ENCODE results near the gene ZNF143.
A peak's percentile ranks its signal among the peaks of the same experiment; 100 is the strongest.
"Not testable (repeated sequence)": the region's sequence is repeated elsewhere in the genome, so short reads cannot be mapped to it uniquely, and the experiment has no call there.

Gene ZNF143

GRCh38 chr11:9460322-9461062, at the start of gene ZNF143:
Gene ZNF143 (plus strand): TSS chr11:9461012. CDS start chr11:9471309, 10,297 bp downstream.
- H3K4me3 ChIP-seq (ENCODE audit: low read depth, low read length), result peak within 1 kb of the TSS; percentile 94

GRCh38 chr11:9428706-9429105, 32.1 kb upstream of the ZNF143 start:
- no peak overlapping the region for H3K4me3 ChIP-seq (ENCODE audit: low read depth, low read length)

GRCh38 chr11:9438611-9439010, 22.2 kb upstream of the ZNF143 start:
- H3K4me3 ChIP-seq (ENCODE audit: low read depth, low read length), result no peak overlapping the region

GRCh38 chr11:9446230-9446629, 14.6 kb upstream of the ZNF143 start:
- no peak overlapping the region for H3K4me3 ChIP-seq (ENCODE audit: low read depth, low read length)

- no peak overlapping the region for H3K4me3 ChIP-seq (ENCODE audit: low read depth, low read length)
Measured at GRCh38 chr11:9448576-9449352, 12.0 kb upstream of the ZNF143 start.

- not testable (repeated sequence) for H3K4me3 ChIP-seq (ENCODE audit: low read depth, low read length)
Measured at GRCh38 chr11:9452023-9452422, 8.8 kb upstream of the ZNF143 start.

GRCh38 chr11:9455722-9456121, 5.1 kb upstream of the ZNF143 start:
- no peak overlapping the region for H3K4me3 ChIP-seq (ENCODE audit: low read depth, low read length)

- peak overlapping the region; percentile 94 for H3K4me3 ChIP-seq (ENCODE audit: low read depth, low read length)
Measured at GRCh38 chr11:9459667-9460321, 1.0 kb upstream of the ZNF143 start.

GRCh38 chr11:9461063-9461759, 399 bp downstream of the ZNF143 start:
- H3K4me3 ChIP-seq (ENCODE audit: low read depth, low read length), result peak overlapping the region; percentile 81

GRCh38 chr11:9461760-9462134, 935 bp downstream of the ZNF143 start:
- peak overlapping the region; percentile 81 for H3K4me3 ChIP-seq (ENCODE audit: low read depth, low read length)

GRCh38 chr11:9462172-9462799, 1.5 kb downstream of the ZNF143 start:
- H3K4me3 ChIP-seq (ENCODE audit: low read depth, low read length), result peak overlapping the region; percentile 81

GRCh38 chr11:9462806-9463537, 2.2 kb downstream of the ZNF143 start:
- H3K4me3 ChIP-seq (ENCODE audit: low read depth, low read length), result no peak overlapping the region

- H3K4me3 ChIP-seq (ENCODE audit: low read depth, low read length), result no peak overlapping the region
Measured at GRCh38 chr11:9470765-9471164, 10.0 kb downstream of the ZNF143 start.

- no peak overlapping the region for H3K4me3 ChIP-seq (ENCODE audit: low read depth, low read length)
Measured at GRCh38 chr11:9473408-9473807, 12.6 kb downstream of the ZNF143 start.

GRCh38 chr11:9479899-9480298, 19.1 kb downstream of the ZNF143 start:
- H3K4me3 ChIP-seq (ENCODE audit: low read depth, low read length), result no peak overlapping the region

- H3K4me3 ChIP-seq (ENCODE audit: low read depth, low read length), result no peak overlapping the region
Measured at GRCh38 chr11:9489080-9489765, 28.4 kb downstream of the ZNF143 start.

- H3K4me3 ChIP-seq (ENCODE audit: low read depth, low read length), result no peak overlapping the region
Measured at GRCh38 chr11:9490376-9490775, 29.6 kb downstream of the ZNF143 start.

- H3K4me3 ChIP-seq (ENCODE audit: low read depth, low read length), result no peak overlapping the region
Measured at GRCh38 chr11:9493492-9493891, 32.7 kb downstream of the ZNF143 start.

GRCh38 chr11:9494316-9494715, 33.5 kb downstream of the ZNF143 start:
- no peak overlapping the region for H3K4me3 ChIP-seq (ENCODE audit: low read depth, low read length)

Data from iPS-11a (cell line).